Measurements from ENCODE around the gene MYOF.

GRCh38 chr10:93313798-93314197 lies 168.3 kb downstream of the MYOF start:
- TF ChIP-seq, protein P1, sequence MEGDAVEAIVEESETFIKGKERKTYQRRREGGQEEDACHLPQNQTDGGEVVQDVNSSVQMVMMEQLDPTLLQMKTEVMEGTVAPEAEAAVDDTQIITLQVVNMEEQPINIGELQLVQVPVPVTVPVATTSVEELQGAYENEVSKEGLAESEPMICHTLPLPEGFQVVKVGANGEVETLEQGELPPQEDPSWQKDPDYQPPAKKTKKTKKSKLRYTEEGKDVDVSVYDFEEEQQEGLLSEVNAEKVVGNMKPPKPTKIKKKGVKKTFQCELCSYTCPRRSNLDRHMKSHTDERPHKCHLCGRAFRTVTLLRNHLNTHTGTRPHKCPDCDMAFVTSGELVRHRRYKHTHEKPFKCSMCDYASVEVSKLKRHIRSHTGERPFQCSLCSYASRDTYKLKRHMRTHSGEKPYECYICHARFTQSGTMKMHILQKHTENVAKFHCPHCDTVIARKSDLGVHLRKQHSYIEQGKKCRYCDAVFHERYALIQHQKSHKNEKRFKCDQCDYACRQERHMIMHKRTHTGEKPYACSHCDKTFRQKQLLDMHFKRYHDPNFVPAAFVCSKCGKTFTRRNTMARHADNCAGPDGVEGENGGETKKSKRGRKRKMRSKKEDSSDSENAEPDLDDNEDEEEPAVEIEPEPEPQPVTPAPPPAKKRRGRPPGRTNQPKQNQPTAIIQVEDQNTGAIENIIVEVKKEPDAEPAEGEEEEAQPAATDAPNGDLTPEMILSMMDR (IDR thresholded peaks at IDR 0.05 in 4 of 5, conservative IDR thresholded peaks at IDR 0.05 in 1 of 5), result no peak
- TF ChIP-seq POLR2A (IDR thresholded peaks at IDR 0.05), result no peak
